Stimulated activated naive CD8-positive, alpha-beta T cell treated with anti-CD3 and anti-CD28 coated beads, Interleukin-15, Interleukin-2, amounts not matched to agents 100 U/mL and 50 U/mL, for 24 hours (primary cell): Measurements from ENCODE around the gene COG5.

Source experiments
- ATAC-seq: fragments of 150-1000 bp; cut with Tn5 transposase; one replicate; pipeline ENCODE4 v1.10.0; 2021
- DNase-seq: peaks from one replicate; pipeline ENCODE4 v3.0.0; 2021

The COG5 gene

DNA sequence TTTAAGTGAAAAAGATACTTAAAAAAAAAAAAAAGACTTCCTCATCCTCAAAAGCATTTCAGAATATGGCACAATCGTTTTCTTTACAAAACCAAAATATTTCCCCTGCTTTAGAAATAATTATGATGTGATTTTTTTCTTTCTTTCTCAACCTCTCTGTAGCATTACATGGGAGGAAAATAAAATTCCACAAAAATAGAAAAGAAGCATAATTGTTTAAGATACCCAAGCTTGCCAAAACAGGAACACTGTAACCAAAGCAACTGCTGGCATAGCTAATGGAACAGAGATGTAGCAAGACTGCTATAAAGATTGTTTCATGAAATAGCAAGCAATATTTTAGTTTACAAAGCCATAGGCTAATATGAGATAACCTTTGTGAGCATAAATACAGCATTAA is 169.4 kb downstream of the COG5 start:
- no peak for ATAC-seq
- DNase-seq, result no peak

DNA sequence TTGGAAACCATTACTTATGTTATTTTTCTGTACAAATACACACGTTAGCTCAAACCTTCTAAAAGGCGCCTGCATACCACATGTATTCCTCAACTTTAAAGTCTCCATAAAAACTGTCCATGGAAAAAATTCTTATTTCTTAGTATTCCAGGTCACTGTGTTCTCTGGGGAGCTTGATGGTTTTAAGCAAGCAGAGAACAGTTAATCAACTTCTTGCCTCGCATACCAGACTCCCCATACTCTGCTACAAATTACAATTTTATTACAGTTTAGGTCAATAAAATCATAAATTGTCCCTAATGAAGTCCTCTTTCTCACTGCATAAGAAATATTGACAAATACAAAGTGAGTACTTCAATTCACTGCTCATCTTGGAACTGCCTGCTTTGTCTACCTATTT is 170.9 kb downstream of the COG5 start:
- no peak for ATAC-seq
- no peak for DNase-seq

DNA sequence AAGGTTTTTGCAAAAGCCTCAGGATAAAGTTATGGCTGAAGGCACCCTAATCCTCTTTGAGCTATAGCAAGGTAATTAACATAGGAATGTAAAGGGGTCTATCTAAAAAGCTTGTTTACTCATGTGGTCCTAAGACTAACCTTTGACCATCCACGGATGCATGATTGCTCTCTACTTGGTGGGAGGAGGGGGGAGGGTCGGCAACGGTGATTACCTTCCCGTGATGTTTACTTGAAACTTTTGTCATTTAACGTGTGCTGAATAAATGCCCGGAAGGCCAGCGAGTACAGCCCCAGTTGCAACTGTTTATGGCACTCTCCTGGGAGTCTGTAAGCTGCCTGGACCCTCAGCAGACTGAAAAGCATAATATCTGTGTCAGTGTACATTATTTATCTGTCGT is 172.8 kb downstream of the COG5 start:
- ATAC-seq, result no peak
- DNase-seq, result no peak

DNA sequence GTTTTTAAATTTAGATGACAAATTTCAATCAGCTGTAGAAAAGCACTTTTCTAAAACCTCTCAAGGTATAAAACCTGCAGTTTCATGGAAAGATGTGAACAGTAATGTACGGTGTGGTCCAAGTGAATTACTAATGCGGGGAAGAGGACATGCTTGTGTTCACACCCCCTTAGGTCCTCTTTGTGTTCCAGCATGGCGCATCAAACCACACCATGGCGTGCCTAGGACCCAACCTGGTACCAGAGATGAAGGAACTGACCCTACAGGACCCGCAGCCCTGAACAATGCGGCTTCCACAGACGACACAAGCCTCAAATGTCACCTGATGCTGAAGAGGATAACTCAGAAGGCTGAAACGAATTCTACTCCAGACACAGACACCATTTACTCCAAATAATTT is 175.1 kb downstream of the COG5 start:
- no peak for DNase-seq
- ATAC-seq, result no peak

DNA sequence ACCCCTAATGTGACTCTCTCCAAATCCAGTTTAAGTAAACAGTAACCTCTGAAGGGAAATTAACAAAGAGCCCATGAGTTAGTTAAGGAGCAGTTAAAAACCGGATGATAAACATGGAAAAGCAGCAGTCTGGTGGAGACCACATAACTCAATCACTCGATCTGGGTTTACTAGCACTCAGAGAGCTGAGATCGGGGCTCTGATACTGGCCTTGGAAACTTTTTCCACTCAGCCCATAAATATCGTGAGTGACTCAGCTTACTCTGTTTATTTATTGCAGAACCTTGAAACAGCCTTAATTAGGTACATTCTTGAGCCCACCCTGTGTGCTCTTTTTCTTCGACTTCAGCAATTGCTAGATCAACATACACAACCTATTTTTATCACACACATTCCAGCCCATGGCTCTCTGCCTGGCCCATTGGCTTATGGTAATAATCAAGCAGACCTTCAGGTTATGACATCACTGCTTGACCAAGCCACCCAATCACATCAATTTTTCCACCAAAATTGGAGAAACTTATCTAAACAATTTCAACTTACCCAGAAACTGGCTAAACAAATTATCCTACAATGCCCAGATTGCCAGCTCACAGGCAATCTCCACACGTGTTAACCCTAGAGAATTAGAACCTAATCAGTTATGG is 176.0 kb downstream of the COG5 start:
- ATAC-seq, result no peak
- no peak for DNase-seq

DNA sequence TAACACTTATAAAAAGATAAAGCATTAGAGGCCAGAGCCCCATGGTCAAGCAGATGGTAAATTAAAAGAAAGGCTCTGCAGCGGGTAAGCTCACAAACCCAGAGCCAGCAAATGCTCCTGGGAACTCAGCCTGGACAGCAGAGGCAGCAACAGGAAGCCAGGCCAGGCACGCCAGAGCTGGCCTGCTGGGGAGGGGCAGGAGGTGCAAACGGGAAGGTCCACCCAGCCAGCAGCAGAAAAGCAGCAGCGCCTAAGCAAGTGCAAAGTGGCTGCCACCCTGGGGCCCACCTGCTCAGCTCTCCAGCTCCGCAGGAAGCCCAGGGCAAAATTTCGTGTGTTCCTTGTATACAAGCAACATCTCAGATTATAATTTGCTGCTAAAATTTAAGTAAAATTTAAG is 176.6 kb downstream of the COG5 start:
- DNase-seq, result no peak
- no peak for ATAC-seq

DNA sequence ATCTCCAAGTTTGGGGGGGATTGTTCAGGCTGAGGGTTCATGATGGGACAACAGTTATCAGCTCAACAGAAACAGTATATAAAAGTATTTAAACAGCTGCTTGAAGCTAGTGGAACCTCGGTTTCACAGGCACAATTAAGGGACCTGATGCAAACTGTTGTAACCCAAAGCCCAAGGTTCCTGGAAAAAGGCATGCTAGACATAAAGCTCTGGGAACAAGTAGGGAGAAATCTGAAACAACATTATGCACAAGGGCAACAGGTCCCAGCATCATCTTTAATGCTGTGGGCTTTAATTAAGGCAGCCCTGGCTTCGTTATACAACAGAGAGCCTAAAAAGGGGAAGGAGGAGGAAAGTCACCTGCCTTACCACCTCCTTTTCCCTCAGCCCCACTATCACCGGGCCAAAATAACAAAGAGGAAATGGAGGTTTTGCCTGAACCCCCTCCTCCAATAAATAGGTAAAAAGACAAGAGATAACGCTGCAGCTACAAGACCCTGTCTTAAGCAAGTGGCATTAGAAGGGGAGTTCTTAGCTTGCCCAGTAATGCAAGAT is 177.1 kb downstream of the COG5 start:
- DNase-seq (no peak), ATAC-seq (no peak)

DNA sequence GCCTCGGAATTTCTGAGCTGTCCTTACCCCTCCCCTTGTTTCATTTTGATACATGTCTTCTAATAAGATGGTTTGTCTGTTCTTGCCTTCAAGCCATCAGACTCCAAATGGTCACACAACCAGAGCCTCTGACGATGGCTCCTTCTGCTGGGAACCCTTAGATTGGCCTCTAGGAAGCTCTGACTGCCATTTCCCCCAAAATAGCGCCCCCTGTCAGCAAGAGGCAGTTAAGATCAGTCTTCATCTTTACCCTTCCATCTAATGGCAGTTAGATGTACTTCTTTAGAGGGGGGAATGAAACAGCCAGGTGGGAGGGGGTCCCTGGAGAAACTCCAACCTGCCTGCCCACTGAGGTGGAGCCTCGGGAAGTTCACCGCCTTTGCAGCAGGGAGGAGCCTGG is 179.7 kb downstream of the COG5 start:
- no peak for DNase-seq
- no peak for ATAC-seq

DNA sequence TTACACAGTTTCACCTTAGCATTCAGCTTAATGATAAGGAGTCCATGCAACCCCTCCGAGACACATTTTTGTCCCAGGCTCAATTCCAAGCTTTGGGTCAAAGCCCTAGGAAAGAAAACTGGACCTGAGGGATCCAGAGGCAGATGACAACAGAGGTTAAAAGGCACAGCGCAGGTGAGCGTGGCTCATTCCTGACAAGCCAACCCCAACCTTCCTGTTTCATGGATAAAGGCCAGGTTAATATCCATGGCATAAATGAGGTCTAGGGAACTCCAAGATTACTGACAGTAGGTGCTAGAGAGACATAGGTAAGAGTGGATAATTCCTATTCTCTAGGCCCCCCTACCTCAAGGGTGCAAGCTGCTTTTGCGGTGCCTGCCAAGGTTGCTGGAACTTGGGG is 180.5 kb downstream of the COG5 start:
- ATAC-seq (no peak), DNase-seq (no peak)

DNA sequence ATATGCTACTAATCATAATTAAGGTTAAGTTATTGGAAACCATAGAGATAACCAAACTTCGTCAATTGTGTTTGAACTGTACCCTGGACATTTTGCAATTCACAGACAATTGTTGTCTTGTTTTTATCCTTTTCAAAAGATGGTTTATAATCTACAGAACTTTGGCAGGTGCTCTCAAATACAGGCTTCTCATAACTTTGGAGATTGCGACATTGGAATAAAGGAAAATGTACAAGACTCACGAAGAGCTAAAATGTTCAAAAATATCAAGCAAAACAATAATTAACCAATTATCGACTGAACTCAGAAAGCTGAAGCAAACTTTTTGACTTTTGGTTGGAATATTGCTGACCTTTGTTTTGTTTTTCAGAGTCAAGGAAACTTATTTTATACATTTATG is 182.3 kb downstream of the COG5 start:
- DNase-seq (no peak), ATAC-seq (no peak)

DNA sequence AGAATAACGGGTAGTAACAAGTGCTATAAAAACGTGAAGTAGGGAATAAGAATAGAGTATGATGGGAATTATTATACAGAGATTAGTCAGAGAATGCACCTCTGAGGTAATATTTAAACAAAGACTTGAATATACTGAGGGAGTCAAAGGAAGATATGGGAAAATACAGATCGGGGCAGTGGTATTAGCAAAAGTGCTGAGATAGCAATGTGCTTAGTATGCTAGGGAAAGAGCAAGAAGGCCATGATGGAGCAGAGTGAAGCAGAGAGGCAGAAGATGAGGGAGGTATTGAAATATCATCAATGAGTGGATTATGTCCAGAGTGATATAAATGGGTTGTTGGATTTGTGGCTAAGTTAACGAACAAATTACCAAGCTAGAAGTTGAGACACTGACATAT is 190.4 kb downstream of the COG5 start:
- ATAC-seq (no peak), DNase-seq (no peak)

DNA sequence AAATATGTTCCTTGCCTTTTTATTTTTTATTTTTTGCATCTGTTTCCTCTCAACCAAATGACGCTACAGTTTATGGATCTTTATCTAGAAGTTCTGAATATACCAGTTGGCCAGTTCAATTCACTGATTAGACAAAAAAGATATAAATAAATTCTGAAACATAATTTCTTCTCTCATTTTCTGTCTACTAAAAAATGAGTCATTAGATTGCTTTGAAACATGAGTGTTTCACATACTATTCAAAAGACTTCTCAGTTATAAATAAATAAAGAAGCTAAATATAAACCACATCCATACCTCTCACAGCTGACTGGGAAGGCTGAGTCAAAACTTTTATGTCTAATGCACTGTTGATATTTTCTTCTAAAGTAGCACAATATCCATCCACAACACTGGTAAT is 191.4 kb downstream of the COG5 start:
- ATAC-seq (no peak), DNase-seq (no peak)

DNA sequence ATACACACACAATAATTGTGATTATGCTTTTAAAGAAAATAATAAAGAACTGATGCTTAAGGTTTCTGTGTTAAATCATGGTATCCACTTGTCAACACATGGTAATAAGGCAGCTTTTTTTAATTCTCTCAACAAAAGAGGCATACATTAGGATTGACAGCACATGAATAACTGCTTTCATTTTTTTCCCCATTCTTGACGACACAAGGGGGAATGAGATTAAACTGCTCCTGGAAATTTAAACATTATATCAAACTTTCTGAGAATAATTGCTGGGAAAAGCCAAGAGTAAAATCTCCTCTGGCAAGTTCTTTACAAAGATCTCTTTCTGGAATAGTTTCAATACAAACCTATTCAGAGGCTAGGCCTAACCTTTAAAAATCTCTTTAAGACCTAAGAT is 192.9 kb downstream of the COG5 start:
- DNase-seq (no peak), ATAC-seq (no peak)

DNA sequence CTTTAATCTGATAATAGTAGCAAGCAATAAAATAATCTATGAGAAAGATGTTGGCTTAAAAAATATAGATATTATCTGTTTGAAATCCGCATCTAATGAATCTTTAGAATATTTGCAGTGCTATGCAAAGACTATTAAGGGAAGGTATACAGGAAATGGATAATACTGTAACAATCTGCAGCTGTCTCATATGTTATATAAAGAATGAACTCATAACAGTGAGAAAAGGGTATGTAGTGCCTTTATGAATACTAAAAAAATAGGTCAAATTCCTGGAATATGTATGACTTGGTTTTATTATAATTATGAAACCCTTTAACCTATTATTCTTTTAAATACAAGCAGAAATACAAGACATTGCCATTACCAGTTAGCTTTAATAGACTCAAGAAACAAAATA is 198.9 kb downstream of the COG5 start:
- no peak for DNase-seq
- ATAC-seq, result no peak

DNA sequence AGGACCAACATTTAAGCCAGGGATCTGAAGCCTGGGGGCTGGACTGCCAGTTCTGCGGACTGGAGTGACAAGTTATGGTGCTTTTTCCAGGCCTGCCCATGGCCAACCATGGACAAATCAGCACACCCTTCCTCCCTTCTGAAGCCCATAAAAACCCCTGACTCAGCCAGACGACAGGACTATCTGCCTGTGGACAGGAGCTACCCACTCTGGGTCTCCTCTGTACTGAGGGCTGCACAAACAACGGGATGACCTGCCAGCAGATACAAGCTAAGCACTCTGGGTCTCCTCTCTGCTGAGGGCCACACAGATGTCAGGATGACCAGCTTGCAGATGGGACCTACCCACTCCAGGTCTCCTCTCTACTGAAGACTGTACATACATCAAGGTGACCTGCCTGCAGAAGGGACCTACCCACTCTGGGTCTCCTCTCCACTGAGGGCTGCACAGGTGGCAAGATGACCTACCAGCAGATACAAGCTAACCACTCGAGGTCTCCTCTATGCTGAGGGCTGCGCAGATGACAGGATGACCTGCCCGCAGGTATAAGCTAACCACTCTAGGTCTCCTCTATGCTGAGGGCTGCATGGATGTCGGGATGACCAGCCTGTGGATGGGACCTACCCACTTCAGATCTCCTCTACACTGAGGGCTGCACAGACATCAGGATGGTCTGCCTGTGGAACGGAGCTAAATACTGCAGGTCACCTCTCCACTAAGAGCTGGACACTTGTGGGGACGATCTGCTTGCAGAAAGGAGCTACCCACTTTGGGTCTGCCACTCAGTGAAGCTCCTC is 204.0 kb downstream of the COG5 start:
- ATAC-seq (no peak), DNase-seq (no peak)

DNA sequence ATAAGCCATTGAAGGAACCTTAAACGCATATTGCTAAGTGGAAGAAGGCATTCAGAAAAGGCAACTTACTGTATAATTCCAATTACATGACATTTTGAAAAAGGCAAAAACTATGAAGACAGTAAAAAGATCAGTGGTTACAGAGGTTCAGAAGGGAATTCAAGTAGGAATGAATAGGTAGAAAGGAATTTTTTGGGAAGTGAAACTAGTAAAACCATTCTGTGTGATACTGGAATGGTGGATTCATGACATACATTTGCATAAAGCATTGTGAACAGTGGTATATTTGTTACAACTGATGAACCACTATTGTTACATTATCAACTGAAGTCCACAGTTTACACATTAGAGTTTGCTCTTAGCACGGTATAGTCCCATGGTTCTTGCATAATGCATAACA is 208.1 kb downstream of the COG5 start:
- ATAC-seq, result no peak
- no peak for DNase-seq

DNA sequence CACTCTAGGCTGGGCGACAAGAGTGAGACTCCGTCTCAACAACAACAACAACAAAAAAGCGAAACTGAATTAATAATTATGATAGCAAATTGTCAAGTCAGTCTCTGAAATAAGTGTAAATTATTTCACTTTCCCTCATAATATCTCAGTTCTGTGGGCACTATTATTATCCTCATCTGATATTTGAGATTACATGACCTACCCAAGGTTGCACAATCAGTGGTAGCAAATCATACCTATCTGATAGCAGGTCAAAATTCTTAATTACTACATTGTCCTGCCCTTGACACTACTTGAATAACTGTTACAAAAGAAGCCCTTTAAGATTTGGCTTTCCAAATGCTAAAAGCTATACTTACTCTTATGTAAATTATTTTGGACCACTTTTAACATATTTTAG is 209.1 kb downstream of the COG5 start:
- no peak for ATAC-seq
- no peak for DNase-seq

DNA sequence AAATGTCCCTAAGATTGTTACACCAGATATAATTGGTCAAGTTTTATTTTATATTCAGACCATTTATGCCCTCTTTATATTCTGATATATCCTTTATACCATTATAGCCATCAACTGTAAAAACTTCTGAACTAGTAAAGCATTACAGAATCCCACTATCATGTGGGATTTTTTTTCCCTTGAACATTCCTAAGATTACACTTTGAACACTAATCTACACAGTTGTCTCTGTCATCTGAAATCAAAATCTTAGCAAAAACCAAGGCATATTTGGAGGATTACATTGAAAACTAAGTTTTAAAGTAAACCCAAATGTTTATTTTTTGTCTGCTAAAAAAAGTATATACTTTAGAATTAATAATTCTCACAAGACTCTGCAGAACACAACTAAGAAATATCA is 210.0 kb downstream of the COG5 start:
- DNase-seq, result no peak

DNA sequence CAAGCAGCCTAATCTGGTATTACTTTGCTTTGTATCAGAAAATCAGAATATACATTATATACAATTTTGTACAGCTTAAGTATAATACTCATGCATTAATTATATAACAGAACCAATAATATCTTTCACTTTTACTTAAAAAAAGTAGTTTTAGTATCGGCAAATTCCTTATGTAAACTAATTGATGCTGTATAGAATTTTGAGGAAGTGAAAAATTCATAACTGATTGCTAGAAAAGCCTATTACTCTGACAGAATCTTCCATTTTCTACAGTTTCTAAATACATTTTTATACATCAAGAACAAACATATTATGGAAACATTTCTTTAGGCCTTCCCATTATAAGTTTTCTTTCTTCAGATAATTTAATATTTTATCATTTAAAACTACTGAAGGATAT is 217.8 kb downstream of the COG5 start:
- ATAC-seq (no peak), DNase-seq (no peak)

More for the DNA sequence above, 210.0 kb downstream of the COG5 start:
- no peak for ATAC-seq

DNA sequence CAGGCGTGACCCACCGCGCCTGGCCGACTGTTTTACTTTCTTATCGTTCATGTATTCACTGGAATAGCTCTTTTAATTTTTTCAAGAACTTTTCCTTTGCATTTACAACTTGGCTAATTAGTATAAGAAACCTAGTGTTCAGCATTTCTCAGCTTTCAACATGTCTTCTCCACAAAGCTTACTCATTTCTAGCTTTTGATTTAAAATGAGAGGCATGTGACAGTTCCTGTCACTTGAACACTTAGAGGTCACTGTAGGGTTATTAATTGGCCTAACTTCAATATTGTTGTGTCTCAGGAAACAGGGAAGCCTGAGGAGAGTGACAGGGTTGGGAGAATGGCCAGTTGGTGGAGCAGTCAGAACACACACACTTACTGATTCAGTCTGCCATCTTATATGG is 218.9 kb downstream of the COG5 start:
- DNase-seq (no peak), ATAC-seq (no peak)

DNA sequence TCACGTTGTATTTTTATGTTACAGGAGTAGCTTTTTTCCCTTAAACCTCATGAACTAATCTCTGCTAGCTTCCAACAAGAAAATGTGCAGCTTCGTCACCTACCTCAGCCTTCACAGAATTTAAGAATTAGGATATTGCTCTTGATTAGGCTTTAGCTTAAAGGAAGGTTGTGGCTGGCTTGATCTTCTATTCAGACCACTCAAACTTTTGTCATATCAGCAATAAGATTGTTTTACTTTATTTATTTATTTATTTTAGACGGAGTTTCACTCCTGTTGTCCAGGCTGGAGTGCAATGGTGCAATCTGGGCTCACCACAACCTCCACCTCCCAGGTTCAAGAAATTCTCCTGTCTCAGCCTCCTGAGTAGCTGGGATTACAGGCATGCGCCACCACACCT is 219.4 kb downstream of the COG5 start:
- no peak for ATAC-seq
- DNase-seq, result no peak

DNA sequence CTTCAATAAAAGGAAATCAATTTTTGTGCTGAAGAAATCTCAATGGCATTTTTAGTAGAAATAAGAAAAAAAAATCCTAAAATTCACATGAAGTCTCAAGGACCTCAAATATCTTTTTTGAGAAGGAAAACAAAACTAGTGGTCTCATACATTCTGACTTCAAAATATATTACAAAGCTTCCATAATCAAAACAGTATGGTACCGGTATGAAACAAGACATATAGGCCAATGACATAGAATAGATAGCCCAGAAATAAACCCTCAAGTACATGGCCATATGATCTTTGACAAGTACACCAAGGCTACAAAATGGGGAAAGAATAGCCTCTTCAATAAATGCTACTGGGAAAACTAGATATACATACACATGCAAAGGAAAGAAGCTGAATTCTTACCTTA is 225.6 kb downstream of the COG5 start:
- no peak for ATAC-seq
- no peak for DNase-seq

DNA sequence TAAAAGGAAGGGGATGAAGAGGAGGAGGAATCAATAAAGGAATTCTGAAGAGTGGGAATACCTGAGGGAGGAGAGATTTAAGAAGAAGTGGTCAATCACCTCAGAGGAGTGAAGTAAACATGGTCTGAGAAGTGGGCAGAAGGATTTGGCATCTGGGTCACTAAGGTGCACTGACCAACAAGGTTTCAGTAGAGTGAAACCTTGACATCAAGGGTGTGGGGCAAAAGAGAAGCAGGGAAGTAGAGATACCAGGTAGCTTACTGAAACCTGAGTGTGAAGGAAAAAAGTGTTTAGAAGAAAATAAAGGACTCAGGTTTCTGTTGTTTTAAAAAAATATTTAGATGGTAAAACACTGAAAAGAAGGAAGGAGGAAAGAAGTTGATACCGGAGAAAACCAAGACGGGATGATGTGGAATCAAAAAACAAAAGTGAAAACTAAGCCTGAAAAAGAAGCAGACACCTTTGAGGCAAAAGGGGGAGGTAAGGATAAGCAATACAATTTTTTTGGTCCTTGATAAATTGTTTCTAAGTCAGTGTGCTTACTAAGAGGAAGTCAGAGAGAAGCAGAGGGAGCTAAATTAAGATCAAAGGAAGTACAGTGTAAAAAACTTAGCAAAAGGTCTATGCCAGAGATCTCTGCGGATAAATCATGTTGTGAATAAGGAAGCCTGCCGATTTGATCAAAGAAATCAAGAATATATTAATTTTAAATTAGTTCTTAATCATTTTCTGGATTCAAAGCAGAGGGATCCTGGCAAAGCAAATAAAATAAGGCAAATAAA is 231.0 kb downstream of the COG5 start:
- DNase-seq, result no peak
- ATAC-seq, result no peak
